Heart right ventricle (tissue), 16 donors: ENCODE data around the gene HPCAL1. TPM values are rescaled to one million over a fixed set of nuclear protein-coding genes. Genes with fewer than 3 reads are reported as not detected.

Source experiments
- ATAC-seq, 8 donors: fragments of 200-7000 bp; cut with Tn5 transposase; one replicate each; pipeline ENCODE4 v1.9.1; 2020; ENCODE audit warnings: mild to moderate bottlenecking in 8 of 8, moderate library complexity in 8 of 8, moderate number of reproducible peaks in 1 of 8
- DNase-seq, 2 donors: peaks; one replicate each; pipeline ENCODE4 v3.0.0-alpha.2; 2020
- H3K27ac ChIP-seq, 10 donors: fragments of 200-600 bp; sonication (generic) in 2 of 10; one replicate each; pipeline versions ENCODE4 v1.5.0 to v1.8.0; 2020 to 2022; ENCODE audit warnings: mild to moderate bottlenecking in 3 of 10
- H3K27me3 ChIP-seq, 7 donors: fragments of 200-600 bp; one replicate each; pipeline ENCODE4 v1.8.0; 2021 to 2022; ENCODE audit warnings: mild to moderate bottlenecking in 2 of 7
- H3K36me3 ChIP-seq, 9 donors: fragments of 200-600 bp; sonication (generic) in 1 of 9; one replicate each; pipeline versions ENCODE4 v1.5.0 to v1.8.0; 2020 to 2022; ENCODE audit warnings: mild to moderate bottlenecking in 2 of 9
- H3K4me1 ChIP-seq, 9 donors: fragments of 200-600 bp; sonication (generic) in 1 of 9; one replicate each; pipeline versions ENCODE4 v1.5.0 to v1.8.0; 2020 to 2022; ENCODE audit warnings: mild to moderate bottlenecking in 4 of 9
- H3K4me3 ChIP-seq, 10 donors: fragments of 200-600 bp; sonication (generic) in 2 of 10; one replicate each; pipeline versions ENCODE4 v1.5.0 to v1.8.0; 2020 to 2022; ENCODE audit warnings: mild to moderate bottlenecking in 7 of 10, moderate library complexity in 2 of 10
- H3K9me3 ChIP-seq, 11 donors: fragments of 200-600 bp in 10 of 11; sonication (generic) in 2 of 11; one replicate each; pipeline versions ENCODE4 v1.5.0 to v1.8.0; 2013 to 2022; ENCODE audit warnings: mild to moderate bottlenecking in 2 of 11, control low read depth in 1 of 11, moderate library complexity in 1 of 11
- CTCF ChIP-seq, 9 donors: fragments of 200-600 bp; sonication (generic) in 2 of 9; IDR thresholded peaks; one replicate each; pipeline versions ENCODE4 v1.5.0 to v1.8.0; 2021 to 2022; ENCODE audit warnings: antibody characterized with exemption in 9 of 9, mild to moderate bottlenecking in 5 of 9, moderate library complexity in 1 of 9
- WGBS, 2 donors: extraction: QIAGEN DNeasy Blood & Tissue Kit; methylation state at CpG; one replicate each; pipeline ENCODE4 v1.1.7; 2013; ENCODE audit warnings: inconsistent platforms in 1 of 2; 5-methylcytosine and 5-hydroxymethylcytosine counted together
- intact Hi-C, 10 donors: fragments of 100-400 bp; cut with DNase I; formaldehyde crosslinking; loops; one replicate each; pipeline versions ENCODE4 v1.11.1 to v1.14.2; 2022
- polyA plus RNA-seq, 2 donors: library from polyadenylated mRNA; stranded (reverse); fragments of 200-250 nt; gene quantifications; one replicate each; pipeline ENCODE4 v1.2.3, GENCODE V29; 2013
- total RNA-seq, 10 donors: library from RNA; stranded (reverse); fragmentation: NEBNext Ultra II Directional in 3 of 10; extraction: Animal tissue kit (Norgen Biotek cat#: 25700) in 3 of 10; gene quantifications; one replicate each; pipeline versions ENCODE4 v1.2.1 to v1.2.4, GENCODE V29; 2021 to 2023
- donor health status: Arrhythmogenic right ventricular cardiomyopathy.
- donor health status: ischemic (EF 13 %, LVEDD 7.1; RV severe dilation, severe dysfunction).
- donor health status: healthy with polysubstance abuse.
- donor health status: DM: no; HTN: yes; CAD: no.
- donor health status: DM: no; HTN: no; CAD: no.
- donor health status: ischemic (EF 25% LVEDD 6.9; RV normal size, moderate dysfunction).
- donor health status: ischemic (EF 25% LVEDD 5.7; RV mildly dilated, moderate dysfunction).
- donor health status: healthy.
- donor health status: DM: yes; HTN: yes; CAD: no.
- donor health status: Ischemic cardiomyopathy.
- donor health status: ischemic (EF 35%, LVEDD 5.7; RV mildly dilated, moderate dysfunction).
- donor health status: nonischemic (EF 11% LVEDD 7.7; RV severe dilation, severe dysfunction).
- donor health status: DM: yes; HTN: yes; CAD: no.
- donor health status: PGD.
- donor health status: ischemic (EF 29% LVEDD 5.4; RV normal size, mild dysfunction).
- donor health status: nonischemic (EF 23%, LVEDD 6.1; RV moderate dilation, normal function).

HPCAL1 gene
- total and polyA plus RNA-seq, 12 donors = 15.8 to 49.2 (median 27.5) TPM

- peaks cover 0 to 29% (median 0%) of the 10 kb centered on the region in 9 donors for H3K36me3 ChIP-seq
- TF ChIP-seq CTCF (IDR thresholded peaks at IDR 0.05) = no peak
- ATAC-seq (no peak), DNase-seq (no peak)
- 95 to 96% methylated on average over 16 of the region's 16 CpGs for WGBS, 2 donors
- no peak overlapping the region for H3K4me3 ChIP-seq
- no peaks in the 10 kb centered on the region for H3K9me3 ChIP-seq
- intact Hi-C loops = no loop called here
- no peaks in the 10 kb centered on the region for H3K27me3 ChIP-seq
- H3K4me1 ChIP-seq = peaks cover 0 to 36% (median 5%) of the 10 kb centered on the region in 9 donors
- no peak overlapping the region for H3K27ac ChIP-seq
Measured at GRCh38 chr2:10355471-10356438, 53.1 kb downstream of the HPCAL1 start.

- no peak for DNase-seq
- TF ChIP-seq CTCF (IDR thresholded peaks at IDR 0.05) = no peak
Measured at GRCh38 chr2:10356439-10356811, 53.7 kb downstream of the HPCAL1 start.

GRCh38 chr2:10357193-10358169 lies 54.8 kb downstream of the HPCAL1 start:
- 87 to 89% methylated on average over 24 of the region's 24 CpGs for WGBS, 2 donors
- ATAC-seq = no peak
- Histone ChIP-seq H3K27me3 (no peaks in the 10 kb centered on the region), H3K36me3 (peaks cover 0 to 29% (median 0%) of the 10 kb centered on the region in 9 donors), H3K27ac (no peak overlapping the region), H3K9me3 (no peaks in the 10 kb centered on the region), H3K4me3 (no peak overlapping the region), H3K4me1 (peaks cover 0 to 40% (median 10%) of the 10 kb centered on the region in 9 donors)
- intact Hi-C loops = no loop called here
- DNase-seq = no peak
- TF ChIP-seq CTCF (IDR thresholded peaks at IDR 0.05) = no peak

More at GRCh38 chr2:10356439-10356811, 53.7 kb downstream of the HPCAL1 start:
- H3K4me3 ChIP-seq = no peak overlapping the region
- peak in 2 of 8 donors; percentile 6 to 51 for ATAC-seq
- no peaks in the 10 kb centered on the region for H3K27me3 ChIP-seq
- peaks cover 0 to 29% (median 0%) of the 10 kb centered on the region in 9 donors for H3K36me3 ChIP-seq
- H3K9me3 ChIP-seq = no peaks in the 10 kb centered on the region
- intact Hi-C loops = no loop called here
- 83 to 85% methylated on average over 8 of the region's 8 CpGs for WGBS, 2 donors
- no peak overlapping the region for H3K27ac ChIP-seq
- peaks cover 0 to 39% (median 5%) of the 10 kb centered on the region in 9 donors for H3K4me1 ChIP-seq

- Histone ChIP-seq H3K4me3 (no peak overlapping the region), H3K4me1 (peaks cover 0 to 58% (median 15%) of the 10 kb centered on the region in 9 donors), H3K27me3 (no peaks in the 10 kb centered on the region), H3K27ac (no peak overlapping the region), H3K36me3 (peaks cover 0 to 22% (median 0%) of the 10 kb centered on the region in 9 donors), H3K9me3 (no peaks in the 10 kb centered on the region)
- intact Hi-C loops = no loop called here
- TF ChIP-seq CTCF (IDR thresholded peaks at IDR 0.05) = no peak
- 92 to 95% methylated on average over 8 of the region's 8 CpGs for WGBS, 2 donors
- ATAC-seq (no peak), DNase-seq (no peak)
Measured at GRCh38 chr2:10359246-10359645, 56.5 kb downstream of the HPCAL1 start.
